GM18505 (cell line): ENCODE measurements around the gene OLFML1.
"Not testable (repeated sequence)": the region's sequence is repeated elsewhere in the genome, so short reads cannot be mapped to it uniquely, and the experiment has no call there.

ENCODE experiments used
- ATAC-seq: cut with Tn5 transposase; IDR thresholded peaks from one replicate; pipeline ENCODE4 v1.9.1; 2021; ENCODE audit not compliant: unreplicated experiment
- POLR2A ChIP-seq: IDR thresholded peaks from 4 replicates; pipeline ENCODE4 v1.6.1; 2011; ENCODE audit warnings: borderline replicate concordance; ENCODE audit not compliant: insufficient read depth, insufficient read length; ENCODE audit errors: extremely low read depth

OLFML1 gene

GRCh38 chr11:7513234-7514098, 28.2 kb downstream of the OLFML1 start, which contains the start of gene PPFIBP2:
Gene PPFIBP2, plus strand, starts transcription at chr11:7513999. Its CDS starts 35,477 bp downstream, at chr11:7549476.
- peak; percentile 66 for ATAC-seq
- peak; percentile 82 for TF ChIP-seq POLR2A

- peak; percentile 25 for ATAC-seq
- no peak for TF ChIP-seq POLR2A
Measured at GRCh38 chr11:7514099-7514591, 28.8 kb downstream of the OLFML1 start.

- TF ChIP-seq POLR2A = no peak
- ATAC-seq = no peak
Measured at GRCh38 chr11:7515447-7515886, 30.2 kb downstream of the OLFML1 start.

GRCh38 chr11:7516475-7516874, 31.2 kb downstream of the OLFML1 start:
- no peak for TF ChIP-seq POLR2A
- ATAC-seq = no peak

DNA sequence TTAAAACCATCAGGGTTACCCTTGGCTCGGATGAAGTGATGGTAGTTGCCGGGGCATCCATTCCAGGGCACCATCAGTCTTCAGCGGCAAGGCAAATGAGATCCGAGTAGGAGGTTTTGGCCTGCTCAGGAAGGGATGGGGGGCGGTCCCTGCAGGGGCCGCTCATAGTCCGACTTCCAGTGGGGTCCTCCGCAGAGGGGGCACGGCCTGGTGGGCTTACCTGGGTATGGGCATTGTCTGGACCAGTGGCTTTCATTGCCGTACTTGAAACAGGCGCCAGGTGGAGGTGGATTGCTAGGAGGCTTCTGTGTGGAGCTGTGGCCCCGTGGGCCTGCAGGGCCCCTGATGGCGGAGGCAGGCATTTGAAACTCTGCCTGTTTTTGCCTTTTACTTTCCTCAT, 32.4 kb downstream of the OLFML1 start:
- ATAC-seq = not testable (repeated sequence)

GRCh38 chr11:7518811-7519562, 33.7 kb downstream of the OLFML1 start:
- no peak for TF ChIP-seq POLR2A
- no peak for ATAC-seq

- peak; percentile 35 for ATAC-seq
Measured at GRCh38 chr11:7520011-7520942, 35.0 kb downstream of the OLFML1 start.

DNA sequence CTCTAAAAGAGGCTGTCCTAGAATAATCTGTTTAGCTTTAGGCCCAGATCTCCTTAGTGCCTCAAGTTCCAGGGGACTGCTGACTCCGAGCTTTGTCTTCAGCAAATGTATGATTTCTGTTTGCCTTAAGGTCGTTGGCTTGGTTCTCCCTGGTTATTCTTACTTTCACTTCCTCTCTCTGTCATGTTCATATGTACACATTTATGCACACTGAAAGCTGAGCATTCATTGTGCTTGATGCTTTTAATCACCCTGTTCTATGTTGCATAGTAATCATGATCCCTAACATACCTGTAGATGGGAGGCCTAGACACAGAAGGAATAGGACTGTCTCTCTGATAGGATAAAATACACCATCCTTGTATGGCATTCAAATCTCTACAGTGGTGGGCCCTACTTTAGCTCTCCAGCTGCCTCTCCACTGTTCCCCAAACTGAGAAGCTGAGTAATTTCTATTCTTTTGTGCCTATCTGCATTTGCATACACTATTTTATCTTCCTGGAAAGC, 35.7 kb downstream of the OLFML1 start:
- TF ChIP-seq POLR2A = peak; percentile 13
- peak; percentile 72 for ATAC-seq

More at GRCh38 chr11:7520011-7520942, 35.0 kb downstream of the OLFML1 start:
- peak; percentile 48 for TF ChIP-seq POLR2A

GRCh38 chr11:7522121-7522520, 36.8 kb downstream of the OLFML1 start:
- no peak for ATAC-seq
- TF ChIP-seq POLR2A = no peak

DNA sequence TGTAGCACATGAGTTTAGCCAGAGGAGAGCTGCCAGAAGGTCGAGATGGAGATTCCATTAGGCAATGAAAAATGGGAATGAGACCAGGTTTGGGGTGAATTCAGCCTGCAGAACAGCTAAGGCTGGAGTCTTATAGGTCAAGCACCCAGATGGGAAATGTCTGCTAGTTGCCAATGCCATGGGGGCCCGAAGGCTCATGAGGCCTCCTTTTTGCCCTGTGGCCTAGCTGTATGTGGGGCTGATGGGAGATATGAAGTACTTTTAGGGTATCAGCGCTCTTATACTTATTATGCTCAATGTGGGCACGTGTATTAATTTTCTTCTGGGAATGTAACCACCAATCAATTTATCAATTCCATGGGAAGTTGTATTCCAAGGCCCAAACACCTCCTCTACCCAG, 37.2 kb downstream of the OLFML1 start:
- ATAC-seq = no peak
- TF ChIP-seq POLR2A = no peak

DNA sequence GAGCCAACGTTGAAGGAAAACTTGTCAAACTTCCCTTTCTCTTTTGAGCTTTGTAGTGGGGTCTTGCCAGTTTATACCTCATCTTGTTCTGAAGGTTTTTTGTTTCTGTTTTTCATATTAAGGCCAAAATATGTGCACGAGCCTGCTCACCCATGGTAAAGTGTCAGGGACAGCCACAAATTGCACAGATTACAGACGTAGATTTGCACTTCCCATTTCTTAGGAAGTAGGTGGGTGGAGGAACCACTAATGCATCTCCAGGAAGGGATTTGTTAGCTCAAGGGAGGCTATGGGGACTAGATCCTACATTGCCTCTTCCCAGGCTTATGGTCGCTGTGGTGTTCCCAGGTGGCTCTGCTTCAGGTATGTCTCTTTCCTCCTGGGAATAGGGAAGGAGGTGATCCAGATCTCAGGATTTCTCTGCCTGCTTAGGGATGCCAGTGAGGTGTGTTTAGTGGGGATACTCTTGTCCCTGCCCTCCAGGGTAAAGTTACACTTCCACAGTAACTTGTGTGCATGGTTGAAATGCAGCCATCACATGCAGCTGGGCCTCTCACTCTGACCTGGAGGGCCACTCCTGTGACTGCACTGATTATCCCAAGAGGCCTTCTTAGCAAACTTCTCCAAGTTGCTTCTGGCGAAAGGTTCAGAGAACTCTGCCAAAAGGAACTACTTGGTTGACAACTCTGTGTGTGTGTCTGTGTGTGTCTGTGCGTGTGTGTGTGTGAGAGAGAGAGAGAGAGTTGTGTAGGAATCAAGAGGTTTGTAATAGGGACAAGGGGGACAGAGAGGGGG, 38.3 kb downstream of the OLFML1 start:
- no peak for ATAC-seq
- no peak for TF ChIP-seq POLR2A
